Colonic mucosa (tissue), 4 donors: ENCODE data around the gene ZNF784. TPM values are rescaled to one million over a fixed set of nuclear protein-coding genes. Genes with fewer than 3 reads are reported as not detected.

Experiments used
- DNase-seq: peaks from one replicate; pipeline ENCODE4 v3.0.0-alpha.2; 2020
- H3K27ac ChIP-seq: fragments of 200-600 bp; one replicate; pipeline ENCODE4 v1.8.0; 2021
- H3K27me3 ChIP-seq: fragments of 200-600 bp; one replicate; pipeline ENCODE4 v1.8.0; 2021
- H3K36me3 ChIP-seq: fragments of 200-600 bp; one replicate; pipeline ENCODE4 v1.8.0; 2021
- H3K4me1 ChIP-seq: fragments of 200-600 bp; one replicate; pipeline ENCODE4 v1.8.0; 2021; ENCODE audit warnings: mild to moderate bottlenecking
- H3K4me3 ChIP-seq: fragments of 200-600 bp; one replicate; pipeline ENCODE4 v1.8.0; 2021
- H3K9ac ChIP-seq, 2 donors: one replicate each; pipeline ENCODE4 v1.7.0; 2013; ENCODE audit warnings: control low read depth in 2 of 2, low read depth in 2 of 2, low read length in 2 of 2
- H3K9me3 ChIP-seq: fragments of 200-600 bp; one replicate; pipeline ENCODE4 v1.8.0; 2021
- CTCF ChIP-seq: fragments of 200-600 bp; IDR thresholded peaks from one replicate; pipeline ENCODE4 v1.8.0; 2022; ENCODE audit warnings: antibody characterized with exemption, mild to moderate bottlenecking
- intact Hi-C: fragments of 100-400 bp; cut with DNase I; formaldehyde crosslinking; loops from one replicate; pipeline ENCODE4 v1.14.1; 2022
- total RNA-seq, 2 donors: library from RNA; stranded (reverse); fragmentation: NEBNext Ultra II Directional in 1 of 2; extraction: Animal tissue kit (Norgen Biotek cat#: 25700) in 1 of 2; gene quantifications; one replicate each; pipeline ENCODE4 v1.2.1, GENCODE V29; 2021
- donor health status: healthy.
- donor health status: DM: no; HTN: no; CAD: no.
- donor health status: DM: no; HTN: no; CAD: no.

The ZNF784 gene
- total RNA-seq, 2 donors from 2014 or later, result 9.9 to 10.2 TPM

DNA sequence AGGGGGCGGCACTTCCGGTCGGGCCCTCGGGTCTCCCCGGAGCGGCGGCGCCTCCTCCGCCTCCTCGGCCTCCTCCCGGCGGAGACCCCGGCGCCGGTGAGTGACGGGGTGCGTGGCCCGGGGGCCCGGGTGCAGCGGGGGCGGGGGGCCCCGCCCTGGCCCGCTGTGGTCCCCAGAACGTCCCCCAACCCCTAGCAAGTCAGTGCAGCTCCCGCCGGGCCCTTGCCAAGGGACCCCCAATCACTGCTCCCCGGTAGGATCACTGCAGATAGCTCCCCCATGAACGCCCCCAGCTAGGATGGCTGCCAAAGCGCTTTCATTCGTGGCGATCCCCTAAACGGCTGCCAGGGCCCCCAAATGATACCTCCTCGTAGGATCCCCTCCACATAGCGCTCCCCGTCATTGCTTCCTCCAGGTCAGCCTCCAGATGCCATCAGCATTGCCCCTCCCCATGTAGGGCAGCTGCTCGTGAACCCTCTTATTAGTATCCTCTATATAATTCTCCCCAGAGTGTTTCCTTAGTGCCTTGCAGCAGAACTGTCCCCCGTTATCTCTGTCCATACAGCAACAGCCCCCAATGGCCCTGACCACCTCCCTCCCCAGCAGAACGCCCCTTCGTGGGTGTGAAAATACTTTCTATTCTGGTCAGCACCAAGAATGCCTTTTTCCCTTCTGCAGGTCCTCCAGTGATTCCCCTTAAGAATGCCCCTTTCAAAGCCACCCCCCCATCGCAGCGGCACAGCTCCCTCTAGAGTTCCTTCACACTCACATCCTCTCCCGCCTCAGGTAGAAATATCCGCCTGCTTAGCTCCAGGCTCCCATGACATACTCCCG is 18.5 kb downstream of the ZNF784 start, which contains the start of gene ZNF865:
TSS of gene ZNF865 (plus strand) at position 11 of the 834 bp plus-strand sequence. CDS start 7,972 bp downstream, outside the sequence.
- peak; percentile 88 for DNase-seq
- Histone ChIP-seq H3K9ac (peak within 1 kb of the TSS; percentile 95), H3K36me3 (no peaks in the 10 kb centered on the region), H3K4me3 (peak within 1 kb of the TSS; percentile 76), H3K9me3 (no peaks in the 10 kb centered on the region), H3K27me3 (no peaks in the 10 kb centered on the region), H3K4me1 (peaks cover 7% of the 10 kb centered on the region), H3K27ac (peak within 1 kb of the TSS; percentile 96)
- peak; percentile 46 for TF ChIP-seq CTCF
- intact Hi-C loops, result loop anchor here (5.0 kb wide), 1 partner anchor 89 kb away; no protein-coding TSS in a partner anchor

DNA sequence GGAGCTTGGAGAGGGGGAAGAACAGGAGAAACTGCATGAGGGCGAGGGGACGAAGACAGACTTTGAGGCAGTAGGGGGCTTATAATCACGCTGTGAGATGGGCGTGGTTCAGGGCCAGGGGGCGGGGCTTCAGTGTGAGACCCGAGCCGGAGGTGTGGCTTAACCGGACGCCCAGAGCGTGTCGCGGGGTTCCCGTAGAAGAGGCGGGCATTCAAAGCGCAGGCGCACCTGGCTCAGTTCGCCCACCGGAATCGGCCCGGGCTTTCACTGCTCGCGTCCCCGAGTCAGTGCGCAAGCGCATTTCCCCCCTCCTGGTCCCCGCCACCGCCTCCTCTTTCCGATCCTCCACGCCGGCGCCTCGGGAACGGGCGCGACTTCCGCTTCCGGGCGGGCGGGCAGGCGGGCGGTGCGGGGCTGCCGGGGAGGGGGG is 19.1 kb downstream of the ZNF784 start:
- Histone ChIP-seq H3K27me3 (no peaks in the 10 kb centered on the region), H3K9ac (peak overlapping the region; percentile 69 to 95), H3K4me3 (peak overlapping the region; percentile 76), H3K4me1 (peaks cover 7% of the 10 kb centered on the region), H3K36me3 (no peaks in the 10 kb centered on the region), H3K27ac (peak overlapping the region; percentile 96), H3K9me3 (no peaks in the 10 kb centered on the region)
- TF ChIP-seq CTCF, result no peak
- DNase-seq, result peak; percentile 97
- intact Hi-C loops, result loop anchor here (5.0 kb wide), 1 partner anchor 88 kb away; no protein-coding TSS in a partner anchor

DNA sequence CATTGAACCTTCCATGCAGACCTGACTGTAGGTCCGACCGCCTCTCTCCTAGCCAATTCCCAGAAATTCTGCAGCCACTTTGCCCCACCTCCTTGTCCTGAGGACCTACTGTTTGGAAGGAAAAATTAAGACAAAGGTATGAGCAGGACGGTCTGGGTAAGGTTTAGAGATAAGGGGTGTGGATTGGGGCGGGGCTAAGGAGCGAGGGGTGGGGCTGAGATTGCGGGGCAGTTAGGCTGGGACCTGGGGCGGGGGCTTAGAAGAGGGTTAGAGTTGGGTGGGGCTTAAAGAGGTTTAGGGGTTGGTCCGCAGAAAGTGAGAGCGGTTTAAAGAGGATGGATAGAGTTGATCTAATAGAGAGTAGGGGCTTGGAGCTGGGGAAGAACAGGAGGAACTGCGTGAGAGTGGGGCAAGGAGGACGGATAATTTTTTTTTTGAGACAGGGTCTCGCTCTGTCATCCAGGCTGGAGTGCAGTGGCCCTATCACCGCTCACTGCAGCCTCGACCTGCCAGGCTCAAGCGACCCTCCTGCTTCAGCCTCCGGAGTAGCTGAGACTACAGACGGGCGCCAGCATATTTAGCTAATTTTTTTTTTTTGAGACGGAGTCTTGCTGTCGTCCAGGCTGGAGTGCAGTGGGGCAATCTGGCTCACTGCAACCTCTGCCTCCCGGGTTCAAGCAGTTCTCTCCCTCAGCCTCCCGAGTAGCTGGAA is 20.6 kb downstream of the ZNF784 start:
- DNase-seq, result peak; percentile 60
- intact Hi-C loops, result no loop called here
- peak overlapping the region; percentile 96 for H3K27ac ChIP-seq
- no peaks in the 10 kb centered on the region for H3K36me3 ChIP-seq
- H3K27me3 ChIP-seq, result no peaks in the 10 kb centered on the region
- H3K9ac ChIP-seq, result no peak overlapping the region
- peaks cover 7% of the 10 kb centered on the region for H3K4me1 ChIP-seq
- no peak for TF ChIP-seq CTCF
- no peaks in the 10 kb centered on the region for H3K9me3 ChIP-seq
- H3K4me3 ChIP-seq, result no peak overlapping the region

- no peak for TF ChIP-seq CTCF
- no peak overlapping the region for H3K27ac ChIP-seq
- no peak overlapping the region for H3K4me3 ChIP-seq
- no peaks in the 10 kb centered on the region for H3K36me3 ChIP-seq
- no peak for DNase-seq
- H3K27me3 ChIP-seq, result no peaks in the 10 kb centered on the region
- peaks cover 7% of the 10 kb centered on the region for H3K4me1 ChIP-seq
- no peak overlapping the region for H3K9ac ChIP-seq
- intact Hi-C loops, result no loop called here
- no peaks in the 10 kb centered on the region for H3K9me3 ChIP-seq
These were observed 21.3 kb downstream of the ZNF784 start for GRCh38 chr19:55603115-55603514.

DNA sequence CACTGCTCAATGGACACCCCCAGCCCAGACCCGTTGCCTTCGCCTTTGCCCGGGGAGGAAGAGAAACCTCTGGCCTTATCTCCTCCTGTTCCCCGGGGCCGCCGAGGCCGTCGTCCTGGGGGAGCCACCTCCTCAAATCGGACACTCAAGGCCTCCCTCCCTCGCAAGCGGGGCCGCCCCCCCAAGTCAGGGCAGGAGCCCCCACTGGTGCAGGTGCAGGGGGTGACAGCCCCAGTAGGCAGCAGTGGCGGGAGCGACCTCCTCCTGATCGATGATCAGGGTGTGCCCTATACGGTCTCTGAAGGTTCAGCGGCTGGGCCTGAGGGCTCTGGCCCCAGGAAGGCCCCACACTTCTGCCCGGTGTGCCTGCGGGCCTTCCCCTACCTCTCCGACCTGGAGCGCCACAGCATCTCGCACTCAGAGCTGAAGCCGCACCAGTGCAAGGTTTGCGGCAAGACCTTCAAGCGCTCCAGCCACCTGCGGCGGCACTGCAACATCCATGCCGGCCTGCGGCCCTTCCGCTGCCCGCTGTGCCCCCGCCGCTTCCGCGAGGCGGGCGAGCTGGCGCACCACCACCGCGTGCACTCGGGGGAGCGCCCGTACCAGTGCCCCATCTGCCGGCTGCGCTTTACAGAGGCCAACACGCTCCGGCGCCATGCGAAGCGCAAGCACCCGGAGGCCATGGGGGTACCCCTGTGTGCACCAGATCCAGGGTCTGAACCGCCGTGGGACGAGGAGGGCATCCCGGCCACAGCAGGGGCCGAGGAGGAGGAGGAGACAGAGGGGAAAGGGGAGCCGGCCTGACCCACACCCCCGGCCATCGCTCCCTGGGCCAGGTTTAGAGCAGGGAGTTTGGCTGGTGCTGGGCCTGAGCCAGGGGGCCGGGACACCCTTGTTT is 22.0 kb downstream of the ZNF784 start:
- Histone ChIP-seq H3K9me3 (no peaks in the 10 kb centered on the region), H3K4me3 (no peak overlapping the region), H3K27me3 (no peaks in the 10 kb centered on the region), H3K27ac (no peak overlapping the region), H3K4me1 (peaks cover 7% of the 10 kb centered on the region), H3K9ac (no peak overlapping the region), H3K36me3 (no peaks in the 10 kb centered on the region)
- intact Hi-C loops, result no loop called here
- DNase-seq, result no peak
- TF ChIP-seq CTCF, result no peak
